HFFc6 (cell line): Measurements from ENCODE around the gene PRUNE2. TPM values are rescaled to one million over a fixed set of nuclear protein-coding genes. Genes with fewer than 3 reads are reported as not detected.

ENCODE experiments used
- DNase-seq: peaks from one replicate; pipeline ENCODE4 v3.0.0-alpha.2; 2018
- H3K27ac Mint-ChIP-seq: 2 replicates; pipeline ENCODE4 v1.8.0; 2020; ENCODE audit warnings: mild to moderate bottlenecking, mixed read lengths
- H3K27me3 Mint-ChIP-seq: 2 replicates; pipeline ENCODE4 v1.8.0; 2021; ENCODE audit warnings: mild to moderate bottlenecking, moderate library complexity, mixed read lengths; ENCODE audit not compliant: insufficient read depth
- H3K36me3 Mint-ChIP-seq: 2 replicates; pipeline ENCODE4 v1.8.0; 2021; ENCODE audit warnings: low read depth, mixed read lengths
- H3K4me1 Mint-ChIP-seq: 2 replicates; pipeline ENCODE4 v1.8.0; 2020; ENCODE audit warnings: low read depth, mixed read lengths
- H3K4me3 Mint-ChIP-seq: 2 replicates; pipeline ENCODE4 v1.8.0; 2020; ENCODE audit warnings: mild to moderate bottlenecking, moderate library complexity, mixed read lengths
- H3K9me3 Mint-ChIP-seq: 2 replicates; pipeline ENCODE4 v1.8.0; 2020; ENCODE audit warnings: mild to moderate bottlenecking, mixed read lengths
- total RNA-seq, 6 experiments: library from RNA; stranded (reverse); fragmentation: NEBNext Ultra II Directional; extraction: Animal tissue kit (Norgen Biotek cat#: 25700); gene quantifications; 2 replicates in 1 of 6; 3 replicates in 5 of 6; pipeline ENCODE4 v1.2.3, GENCODE V29; 2021
- TF ChIP-seq, protein P1 (sequence below): fragments of 200-600 bp; sonication (generic); IDR thresholded peaks from 2 replicates; pipeline ENCODE4 v1.5.0; 2021; ENCODE audit warnings: antibody characterized with exemption, mild to moderate bottlenecking

Gene PRUNE2
- total RNA-seq, 6 experiments from 2014 or later, result 0.02 to 0.29 (median 0.16) TPM; not detected in 2

DNA sequence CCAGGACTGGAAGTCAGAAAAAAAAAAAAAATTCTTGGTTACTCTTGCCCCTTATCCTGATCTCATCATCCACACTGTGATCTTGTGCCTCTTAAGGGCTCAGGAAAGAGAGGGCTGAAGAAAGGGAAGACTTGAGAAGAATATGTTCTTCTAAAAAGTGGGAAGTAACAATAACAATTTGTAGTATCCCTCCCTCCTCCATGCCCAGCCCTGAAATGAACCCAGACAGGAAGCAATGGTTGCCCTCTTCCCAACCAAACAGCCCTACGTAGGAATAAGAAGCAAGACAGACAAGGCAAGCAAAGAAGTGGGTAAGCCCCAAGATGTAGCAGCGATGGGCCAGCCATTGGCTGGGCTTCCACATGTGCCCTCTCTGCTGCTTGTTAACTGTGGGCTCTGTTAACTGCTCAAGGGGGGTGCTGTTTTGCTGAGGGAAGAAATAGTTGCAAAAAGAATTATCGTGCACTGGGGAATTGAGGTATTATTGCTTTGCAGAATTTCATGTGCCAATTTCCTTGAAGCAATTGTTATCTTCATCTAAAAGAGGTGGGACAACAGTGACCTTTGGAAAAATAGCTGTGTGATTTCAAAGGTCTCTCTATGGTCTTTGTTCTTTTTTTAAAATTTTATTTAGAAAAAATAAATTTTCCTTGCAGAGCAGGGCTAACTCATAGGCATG is 288.3 kb downstream of the PRUNE2 start:
- peaks cover 19% of the 10 kb centered on the region for H3K4me1 Mint-ChIP-seq
- H3K27ac Mint-ChIP-seq, result no peak overlapping the region
- TF ChIP-seq, protein P1, sequence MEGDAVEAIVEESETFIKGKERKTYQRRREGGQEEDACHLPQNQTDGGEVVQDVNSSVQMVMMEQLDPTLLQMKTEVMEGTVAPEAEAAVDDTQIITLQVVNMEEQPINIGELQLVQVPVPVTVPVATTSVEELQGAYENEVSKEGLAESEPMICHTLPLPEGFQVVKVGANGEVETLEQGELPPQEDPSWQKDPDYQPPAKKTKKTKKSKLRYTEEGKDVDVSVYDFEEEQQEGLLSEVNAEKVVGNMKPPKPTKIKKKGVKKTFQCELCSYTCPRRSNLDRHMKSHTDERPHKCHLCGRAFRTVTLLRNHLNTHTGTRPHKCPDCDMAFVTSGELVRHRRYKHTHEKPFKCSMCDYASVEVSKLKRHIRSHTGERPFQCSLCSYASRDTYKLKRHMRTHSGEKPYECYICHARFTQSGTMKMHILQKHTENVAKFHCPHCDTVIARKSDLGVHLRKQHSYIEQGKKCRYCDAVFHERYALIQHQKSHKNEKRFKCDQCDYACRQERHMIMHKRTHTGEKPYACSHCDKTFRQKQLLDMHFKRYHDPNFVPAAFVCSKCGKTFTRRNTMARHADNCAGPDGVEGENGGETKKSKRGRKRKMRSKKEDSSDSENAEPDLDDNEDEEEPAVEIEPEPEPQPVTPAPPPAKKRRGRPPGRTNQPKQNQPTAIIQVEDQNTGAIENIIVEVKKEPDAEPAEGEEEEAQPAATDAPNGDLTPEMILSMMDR, result no peak
- no peaks in the 10 kb centered on the region; the same call in 1 of the 2 replicates for H3K27me3 Mint-ChIP-seq
- H3K9me3 Mint-ChIP-seq, result no peaks in the 10 kb centered on the region
- no peak overlapping the region for H3K4me3 Mint-ChIP-seq
- no peak for DNase-seq
- no peaks in the 10 kb centered on the region for H3K36me3 Mint-ChIP-seq

DNA sequence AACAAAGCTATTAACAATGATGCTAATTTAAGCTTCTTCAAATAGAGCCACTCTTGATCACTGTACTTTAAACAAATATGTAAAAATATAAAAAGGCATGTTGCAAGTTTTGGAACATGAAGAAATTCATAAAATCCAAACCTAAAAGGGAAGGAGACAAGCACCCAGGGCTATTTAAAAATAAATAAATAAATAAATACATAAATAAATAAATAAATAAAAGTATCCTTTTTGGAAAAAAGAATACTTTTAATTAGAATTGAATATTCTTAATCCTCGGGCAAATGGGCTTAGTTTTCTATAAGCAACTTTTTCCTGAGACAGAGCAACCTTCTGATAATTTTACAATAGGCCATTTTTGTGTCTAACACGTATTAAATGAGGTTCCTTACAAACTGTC is 289.1 kb downstream of the PRUNE2 start:
- no peak overlapping the region for H3K4me3 Mint-ChIP-seq
- no peak for DNase-seq
- H3K9me3 Mint-ChIP-seq, result no peaks in the 10 kb centered on the region
- no peak overlapping the region for H3K27ac Mint-ChIP-seq
- peaks cover 19% of the 10 kb centered on the region for H3K4me1 Mint-ChIP-seq
- TF ChIP-seq, protein P1, result no peak
- no peaks in the 10 kb centered on the region for H3K36me3 Mint-ChIP-seq
- no peaks in the 10 kb centered on the region; the same call in 1 of the 2 replicates for H3K27me3 Mint-ChIP-seq

DNA sequence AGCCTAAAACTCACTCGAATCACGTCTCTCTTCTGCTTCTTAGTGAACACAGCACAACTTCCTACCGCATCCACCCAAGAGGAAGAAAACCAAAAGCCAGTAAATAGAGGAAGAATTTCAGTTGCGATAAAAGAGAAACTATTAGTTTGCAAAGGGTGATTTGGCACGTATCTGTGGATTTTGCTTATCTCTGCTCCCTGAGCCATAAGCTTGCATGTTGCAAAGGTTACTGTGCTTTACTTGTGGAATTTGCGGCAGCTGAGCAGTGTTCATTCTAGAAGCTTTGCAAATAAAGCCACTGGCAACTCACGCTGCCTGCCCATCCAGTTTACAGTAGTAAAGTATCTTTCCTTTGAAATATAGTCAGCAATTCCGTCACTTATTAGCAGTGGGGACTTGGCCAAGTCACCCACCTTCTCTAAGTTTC is 290.7 kb downstream of the PRUNE2 start:
- Mint-ChIP-seq H3K27ac (no peak overlapping the region), H3K36me3 (no peaks in the 10 kb centered on the region), H3K4me3 (no peak overlapping the region), H3K9me3 (no peaks in the 10 kb centered on the region), H3K27me3 (peaks cover 1% of the 10 kb centered on the region; the same call in 1 of the 2 replicates), H3K4me1 (peaks cover 23% of the 10 kb centered on the region)
- no peak for DNase-seq
- TF ChIP-seq, protein P1, result no peak

DNA sequence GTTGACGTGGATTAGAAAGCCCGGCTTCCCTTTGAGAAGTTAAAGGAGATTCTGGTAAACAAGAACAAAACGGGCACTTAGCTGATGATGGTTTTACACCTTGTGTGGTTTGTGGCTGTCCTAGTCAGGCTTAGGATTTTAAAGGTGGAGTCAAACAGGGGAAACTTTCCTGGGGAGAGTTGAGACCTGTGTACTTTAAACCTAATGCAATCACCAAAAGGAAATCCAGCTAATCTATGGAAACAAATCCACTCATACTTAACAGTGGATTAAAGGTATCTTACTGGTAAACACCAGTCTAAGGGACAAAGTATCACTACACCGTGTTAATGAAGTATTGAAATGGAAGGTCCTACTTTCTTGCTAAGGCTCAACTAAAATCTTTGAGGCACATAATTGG is 291.9 kb downstream of the PRUNE2 start:
- H3K9me3 Mint-ChIP-seq, result no peaks in the 10 kb centered on the region
- H3K36me3 Mint-ChIP-seq, result no peaks in the 10 kb centered on the region
- H3K27ac Mint-ChIP-seq, result no peak overlapping the region
- TF ChIP-seq, protein P1, result no peak
- no peak overlapping the region for H3K4me3 Mint-ChIP-seq
- peaks cover 3% of the 10 kb centered on the region; the same call in 1 of the 2 replicates for H3K27me3 Mint-ChIP-seq
- DNase-seq, result no peak
- H3K4me1 Mint-ChIP-seq, result peaks cover 20% of the 10 kb centered on the region

DNA sequence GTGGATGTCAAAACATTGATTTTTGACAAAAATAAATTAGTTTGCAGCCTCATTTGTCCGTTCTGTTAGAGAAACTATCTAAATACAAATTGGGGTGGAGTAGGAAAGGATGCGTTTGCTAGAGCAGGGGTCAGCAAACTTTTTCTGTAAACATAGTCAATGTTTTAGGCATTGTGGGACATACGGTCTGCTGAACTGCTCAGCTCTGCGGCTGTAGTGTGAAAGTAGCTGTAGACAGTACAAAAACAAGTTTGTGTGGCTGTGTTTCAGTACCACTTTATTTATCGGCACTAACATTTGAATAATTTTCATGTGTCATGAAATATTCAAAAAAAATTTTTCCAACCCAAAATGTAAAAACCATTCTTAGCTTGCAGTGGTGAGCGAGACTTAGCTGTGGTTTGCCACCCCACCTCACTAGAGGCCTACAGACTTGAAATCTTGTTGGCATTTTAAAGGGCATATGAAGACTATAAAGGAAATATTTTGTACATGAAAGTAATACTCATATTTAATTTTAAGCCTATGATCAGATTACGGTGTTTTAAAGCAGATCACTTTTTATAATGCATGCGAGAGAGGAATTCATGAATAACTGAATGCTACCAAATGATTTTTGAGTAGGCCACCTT is 292.6 kb downstream of the PRUNE2 start:
- H3K9me3 Mint-ChIP-seq, result no peaks in the 10 kb centered on the region
- peaks cover 13% of the 10 kb centered on the region for H3K4me1 Mint-ChIP-seq
- no peak overlapping the region for H3K4me3 Mint-ChIP-seq
- H3K36me3 Mint-ChIP-seq, result no peaks in the 10 kb centered on the region
- peaks cover 3% of the 10 kb centered on the region; the same call in 1 of the 2 replicates for H3K27me3 Mint-ChIP-seq
- H3K27ac Mint-ChIP-seq, result no peak overlapping the region
- DNase-seq, result no peak
- TF ChIP-seq, protein P1, result no peak
